ENCODE results near the gene TNFRSF13B. TPM values are rescaled to one million over a fixed set of nuclear protein-coding genes. Genes with fewer than 3 reads are reported as not detected.
A peak's percentile ranks its signal among the peaks of the same experiment; 100 is the strongest.

Gene TNFRSF13B
- total RNA-seq, 2 donors from 2014 or later = not detected

DNA sequence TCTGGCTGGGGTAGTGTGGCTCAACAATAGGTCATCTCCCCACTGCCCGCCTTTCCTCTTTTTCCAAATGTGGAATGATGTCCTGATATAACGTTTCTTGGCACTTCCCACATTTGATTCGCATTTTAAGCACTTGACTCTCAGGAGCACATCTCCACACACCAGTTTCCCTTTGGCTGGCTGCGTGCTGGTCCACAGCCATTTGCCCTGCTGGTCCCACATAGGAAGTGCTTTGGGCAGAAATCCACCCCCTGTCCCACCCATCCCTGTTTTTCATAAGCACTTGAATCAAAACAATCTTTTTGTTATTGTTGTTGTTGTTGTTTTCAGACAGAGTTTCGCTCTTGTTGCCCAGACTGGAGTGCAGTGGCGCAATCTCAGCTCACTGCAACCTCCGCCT is 24.0 kb upstream of the TNFRSF13B start:
- DNase-seq (ENCODE audit: low spot score) = no peak
- Histone ChIP-seq H3K4me3 (no peak overlapping the region), H3K36me3 (no peaks in the 10 kb centered on the region), H3K27me3 (no peaks in the 10 kb centered on the region), H3K27ac (no peak overlapping the region), H3K9me3 (no peaks in the 10 kb centered on the region), H3K4me1 (peaks cover 0 to 6% of the 10 kb centered on the region in 2 donors)
- TF ChIP-seq, protein P1, sequence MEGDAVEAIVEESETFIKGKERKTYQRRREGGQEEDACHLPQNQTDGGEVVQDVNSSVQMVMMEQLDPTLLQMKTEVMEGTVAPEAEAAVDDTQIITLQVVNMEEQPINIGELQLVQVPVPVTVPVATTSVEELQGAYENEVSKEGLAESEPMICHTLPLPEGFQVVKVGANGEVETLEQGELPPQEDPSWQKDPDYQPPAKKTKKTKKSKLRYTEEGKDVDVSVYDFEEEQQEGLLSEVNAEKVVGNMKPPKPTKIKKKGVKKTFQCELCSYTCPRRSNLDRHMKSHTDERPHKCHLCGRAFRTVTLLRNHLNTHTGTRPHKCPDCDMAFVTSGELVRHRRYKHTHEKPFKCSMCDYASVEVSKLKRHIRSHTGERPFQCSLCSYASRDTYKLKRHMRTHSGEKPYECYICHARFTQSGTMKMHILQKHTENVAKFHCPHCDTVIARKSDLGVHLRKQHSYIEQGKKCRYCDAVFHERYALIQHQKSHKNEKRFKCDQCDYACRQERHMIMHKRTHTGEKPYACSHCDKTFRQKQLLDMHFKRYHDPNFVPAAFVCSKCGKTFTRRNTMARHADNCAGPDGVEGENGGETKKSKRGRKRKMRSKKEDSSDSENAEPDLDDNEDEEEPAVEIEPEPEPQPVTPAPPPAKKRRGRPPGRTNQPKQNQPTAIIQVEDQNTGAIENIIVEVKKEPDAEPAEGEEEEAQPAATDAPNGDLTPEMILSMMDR (IDR thresholded peaks at IDR 0.05) = no peak

DNA sequence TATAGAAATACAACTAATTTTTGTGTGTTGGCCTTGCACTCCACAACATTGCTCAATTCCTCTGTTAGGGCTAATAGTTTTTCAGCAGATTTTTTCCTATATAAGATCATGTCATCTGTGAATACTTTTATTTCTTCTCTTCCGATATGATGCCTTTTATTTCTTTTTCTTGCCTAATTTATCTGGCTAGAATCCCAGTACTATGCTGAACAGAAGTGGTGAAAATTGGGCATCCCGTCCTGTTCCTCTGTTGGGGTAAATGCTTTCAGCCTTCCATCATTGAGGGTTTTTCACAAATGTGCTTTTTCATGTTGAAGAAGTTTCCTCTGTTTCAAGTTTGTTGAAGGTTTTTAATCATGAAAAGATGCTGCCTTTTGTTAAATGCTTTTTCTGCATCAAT is 22.7 kb upstream of the TNFRSF13B start:
- peaks cover 0 to 6% of the 10 kb centered on the region in 2 donors for H3K4me1 ChIP-seq
- H3K36me3 ChIP-seq = no peaks in the 10 kb centered on the region
- H3K27me3 ChIP-seq = no peaks in the 10 kb centered on the region
- no peaks in the 10 kb centered on the region for H3K9me3 ChIP-seq
- H3K4me3 ChIP-seq = no peak overlapping the region
- TF ChIP-seq, protein P1 (IDR thresholded peaks at IDR 0.05) = no peak
- no peak overlapping the region for H3K27ac ChIP-seq
- DNase-seq (ENCODE audit: low spot score) = no peak

DNA sequence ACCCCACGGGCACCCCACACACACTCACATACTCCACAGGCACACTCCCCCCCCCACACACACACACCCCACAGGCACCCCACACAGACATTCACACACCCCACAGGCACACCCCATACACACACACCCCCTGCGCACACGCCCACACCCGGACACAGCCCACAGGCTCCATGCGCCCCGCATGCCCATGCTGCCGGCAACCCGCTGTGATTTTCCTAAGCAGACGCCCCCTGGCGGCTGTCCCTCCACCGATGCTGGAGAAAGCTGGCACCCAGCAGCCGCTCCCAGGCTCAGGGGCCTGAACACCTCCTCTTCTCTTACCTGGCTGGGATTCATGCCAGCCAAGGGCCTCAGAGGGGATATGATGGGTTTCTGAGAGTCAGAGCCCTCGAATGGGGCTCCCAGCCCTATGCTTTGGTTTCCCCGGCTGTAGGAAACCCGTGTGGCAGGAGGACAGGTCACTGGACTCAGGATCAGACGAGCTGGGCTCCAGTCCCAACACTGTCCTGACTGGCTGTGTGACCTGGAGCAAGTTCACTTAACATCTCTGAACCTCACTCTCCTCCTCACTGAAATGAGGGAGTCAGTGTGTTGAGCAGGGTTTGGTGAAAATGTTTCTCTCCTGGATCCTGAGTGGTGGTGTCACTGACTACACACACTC is 19.6 kb upstream of the TNFRSF13B start:
- TF ChIP-seq, protein P1 (IDR thresholded peaks at IDR 0.05) = peak; percentile 80 to 84
- Histone ChIP-seq H3K4me3 (no peak overlapping the region), H3K36me3 (no peaks in the 10 kb centered on the region), H3K9me3 (no peaks in the 10 kb centered on the region), H3K4me1 (peaks cover 0 to 12% of the 10 kb centered on the region in 2 donors), H3K27ac (no peak overlapping the region), H3K27me3 (no peaks in the 10 kb centered on the region)
- peak; percentile 82 for DNase-seq (ENCODE audit: low spot score)

DNA sequence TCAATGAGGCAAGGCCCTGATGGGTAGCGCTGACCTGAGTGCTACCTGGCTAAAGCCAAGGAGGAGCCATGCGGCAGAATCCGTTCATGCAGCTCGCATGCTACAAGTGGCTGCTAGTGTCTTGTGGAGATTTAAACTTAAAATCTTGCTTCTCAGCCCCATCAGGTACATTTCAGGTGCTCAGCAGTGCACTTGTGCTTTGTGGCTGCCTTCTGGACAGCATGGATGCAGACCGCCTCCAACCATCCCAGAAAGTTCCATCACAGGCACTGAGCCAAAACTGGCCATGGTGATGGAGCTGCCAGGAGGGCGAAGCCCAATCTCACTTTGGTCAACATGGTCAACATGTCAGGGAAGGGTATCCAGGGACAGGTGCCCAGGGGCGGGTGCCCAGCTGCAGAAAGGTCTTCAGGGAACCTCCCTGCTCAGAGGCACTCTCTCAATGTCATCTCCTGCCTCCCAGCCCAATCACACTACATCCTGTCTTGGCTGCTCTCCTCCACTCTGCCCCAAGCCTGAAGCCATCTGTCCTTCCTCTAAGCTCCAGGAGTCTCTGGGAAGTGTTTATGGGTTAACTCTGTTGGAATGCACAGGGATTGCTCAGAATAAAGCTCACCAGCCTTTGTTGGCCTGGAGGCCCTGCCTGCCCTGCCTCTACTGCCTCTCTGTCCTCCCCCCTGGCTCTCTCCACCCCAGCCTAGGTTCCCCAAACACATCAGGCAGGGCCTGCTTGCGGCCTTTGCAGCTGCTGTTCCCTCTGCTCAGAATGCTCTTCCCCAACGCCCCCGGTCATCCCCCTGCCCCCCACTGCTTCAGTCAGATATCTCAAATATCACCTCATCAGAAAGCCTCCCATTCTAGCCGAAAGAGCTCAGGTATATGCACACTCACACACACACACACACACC is 18.3 kb upstream of the TNFRSF13B start:
- Histone ChIP-seq H3K27me3 (no peaks in the 10 kb centered on the region), H3K27ac (no peak overlapping the region), H3K9me3 (no peaks in the 10 kb centered on the region), H3K36me3 (no peaks in the 10 kb centered on the region), H3K4me1 (peaks cover 0 to 12% of the 10 kb centered on the region in 2 donors), H3K4me3 (no peak overlapping the region)
- no peak for DNase-seq (ENCODE audit: low spot score)
- TF ChIP-seq, protein P1 (IDR thresholded peaks at IDR 0.05) = no peak

DNA sequence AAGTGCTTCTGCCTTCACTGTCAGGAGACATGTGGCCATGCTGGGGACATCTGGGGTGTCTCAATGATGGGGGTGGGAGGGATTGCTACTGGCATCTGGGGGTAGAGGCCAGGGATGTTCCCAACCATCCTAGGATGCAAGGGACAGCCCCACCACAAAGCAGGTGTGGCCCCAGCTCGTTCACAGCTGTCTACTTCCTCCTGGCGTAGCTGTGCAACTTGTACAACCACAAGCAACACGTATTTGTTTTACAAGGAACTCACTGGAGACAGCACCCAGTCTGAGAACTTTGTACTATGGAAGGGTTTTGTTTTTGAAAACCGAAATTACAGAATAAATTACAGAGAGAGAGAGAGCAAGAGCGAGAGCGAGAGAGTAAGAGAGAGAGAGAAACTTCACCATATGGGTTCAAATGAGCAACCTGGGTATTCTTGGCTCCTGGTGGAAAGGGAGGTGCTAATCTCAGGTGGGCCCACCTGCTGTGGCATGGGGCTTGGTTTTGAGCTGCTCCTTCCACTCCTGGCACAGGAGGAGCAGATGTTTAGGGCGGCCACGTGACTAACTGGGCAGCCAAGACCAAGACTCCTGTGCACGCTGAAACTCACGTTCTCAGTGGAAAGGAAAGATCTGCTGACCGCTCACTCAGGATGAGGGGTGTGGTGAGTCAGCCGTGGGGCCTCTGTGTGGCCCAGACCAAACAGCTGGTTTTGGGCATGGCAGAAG is 17.5 kb upstream of the TNFRSF13B start:
- DNase-seq (ENCODE audit: low spot score) = no peak
- Histone ChIP-seq H3K4me1 (peaks cover 0 to 12% of the 10 kb centered on the region in 2 donors), H3K27ac (no peak overlapping the region), H3K36me3 (no peaks in the 10 kb centered on the region), H3K9me3 (no peaks in the 10 kb centered on the region), H3K4me3 (no peak overlapping the region), H3K27me3 (no peaks in the 10 kb centered on the region)
- TF ChIP-seq, protein P1 (IDR thresholded peaks at IDR 0.05) = no peak
